K562 (cell line): ENCODE measurements around the gene KNDC1. TPM values are rescaled to one million over a fixed set of nuclear protein-coding genes. Genes with fewer than 3 reads are reported as not detected.

Experiments used
- ATAC-seq: fragments of 200-7000 bp; cut with Tn5 transposase; 3 replicates; pipeline ENCODE4 v1.9.1; 2020; ENCODE audit warnings: moderate library complexity
- BruUV-seq: library from RNA; stranded (reverse); fragments of 400-500 nt; replicated peaks from 2 replicates; lab custom pipeline; 2021; lab: Mats Ljungman, UMichigan
- CTCF ChIA-PET: fragments of 300-600 bp; formaldehyde crosslinking; extraction: SDS; loops from one replicate; lab custom pipeline; 2021; ENCODE audit warnings: low intra/inter-chr PET ratio; lab: Yijun Ruan, JAX
- POLR2A ChIA-PET: fragments of 300-600, 350-650 bp; sonication (Branson Sonifier 250); formaldehyde crosslinking; extraction: SDS; loops from one replicate; lab custom pipeline; 2021; ENCODE audit warnings: antibody characterized with exemption, inconsistent platforms; lab: Yijun Ruan, JAX
- DNase-seq, 4 experiments: peaks; one replicate each; pipeline versions ENCODE4 v3.0.0 to v3.0.0-alpha.2; 2011 to 2018; ENCODE audit warnings: low spot score in 3 of 4, mixed read lengths in 3 of 4; ENCODE audit errors: extremely low read depth in 1 of 4
- FAIRE-seq: peaks from 2 replicates; lab custom pipeline; 2011; peaks lifted over from hg19 to GRCh38; lab: Jason Lieb, UNC
- H2AFZ ChIP-seq: 2 replicates; pipeline ENCODE4 v1.6.0; 2011; ENCODE audit warnings: low read depth, low read length, control low read depth, inconsistent platforms
- H3K27ac ChIP-seq: fragments of 200-600 bp; 3 replicates; pipeline ENCODE4 v1.8.0; 2011; ENCODE audit warnings: low read depth, mild to moderate bottlenecking, control low read depth, inconsistent platforms, low read length, moderate library complexity, mixed read lengths; ENCODE audit errors: extremely low read depth
- H3K27me3 ChIP-seq, 2 experiments: fragments of 300-600 bp in 1 of 2; 2 replicates in 1 of 2; 3 replicates in 1 of 2; pipeline versions ENCODE4 v1.6.0 to v1.8.0; 2011; ENCODE audit warnings: inconsistent platforms in 2 of 2, low read length in 2 of 2, mild to moderate bottlenecking in 1 of 2, mixed read lengths in 1 of 2, moderate library complexity in 1 of 2; ENCODE audit not compliant: control insufficient read depth in 2 of 2, insufficient read depth in 2 of 2
- H3K36me3 ChIP-seq: fragments of 300-600 bp; 3 replicates; pipeline ENCODE4 v1.8.0; 2011; ENCODE audit warnings: mild to moderate bottlenecking, low read length, inconsistent platforms; ENCODE audit not compliant: control insufficient read depth, insufficient read depth
- H3K4me1 ChIP-seq, 2 experiments: fragments of 200-600 bp in 1 of 2; replicated peaks in 1 of 2; 2 replicates in 1 of 2; 3 replicates in 1 of 2; pipeline versions ENCODE4 v1.5.1 to v1.8.0; 2011; ENCODE audit warnings: inconsistent platforms in 2 of 2, low read length in 2 of 2, mild to moderate bottlenecking in 1 of 2, mixed read lengths in 1 of 2, moderate library complexity in 1 of 2; ENCODE audit not compliant: control insufficient read depth in 2 of 2, insufficient read depth in 2 of 2
- H3K4me2 ChIP-seq: 2 replicates; pipeline ENCODE4 v1.6.1; 2011; ENCODE audit warnings: low read length, control low read depth, inconsistent platforms, mixed read lengths; ENCODE audit not compliant: insufficient read depth
- H3K4me3 ChIP-seq: fragments of 200-600 bp; sonication (generic), shearing (Covaris generic); 2 replicates; pipeline ENCODE4 v1.5.1; 2016; ENCODE audit warnings: control low read depth, inconsistent platforms
- H3K79me2 ChIP-seq: fragments of 200-600 bp; 3 replicates; pipeline ENCODE4 v1.8.0; 2011; ENCODE audit warnings: low read length, inconsistent platforms; ENCODE audit not compliant: control insufficient read depth, insufficient read depth
- H3K9ac ChIP-seq, 2 experiments: 2 replicates each; pipeline versions ENCODE4 v1.6.0 to v1.6.1; 2011; ENCODE audit warnings: low read depth in 2 of 2, low read length in 2 of 2, control low read depth in 1 of 2, inconsistent platforms in 1 of 2, mild to moderate bottlenecking in 1 of 2, mixed read lengths in 1 of 2; ENCODE audit not compliant: insufficient read depth in 1 of 2
- H3K9me1 ChIP-seq: one replicate; pipeline ENCODE4 v1.6.0; 2011; ENCODE audit warnings: inconsistent platforms, mild to moderate bottlenecking, low read length, moderate library complexity; ENCODE audit not compliant: control insufficient read depth, insufficient read depth
- H3K9me3 ChIP-seq: replicated peaks from 2 replicates; pipeline ENCODE4 v1.5.1; 2011; ENCODE audit warnings: low read depth, low read length, inconsistent platforms; ENCODE audit not compliant: control insufficient read depth, insufficient read depth
- H4K20me1 ChIP-seq: replicated peaks from 2 replicates; pipeline ENCODE4 v1.6.1; 2011; ENCODE audit warnings: low read length, inconsistent platforms, mixed read lengths; ENCODE audit not compliant: control insufficient read depth, insufficient read depth
- ATF2 ChIP-seq: sonication (generic); formaldehyde crosslinking; IDR thresholded peaks from 2 replicates; pipeline ENCODE4 v1.8.1; 2022; ENCODE audit warnings: missing genetic modification reagents
- ATF3 ChIP-seq, 2 experiments: fragments of 450-650 bp in 1 of 2; sonication (generic) in 1 of 2; formaldehyde crosslinking in 1 of 2; IDR thresholded peaks in 1 of 2; conservative IDR thresholded peaks in 1 of 2; 2 replicates each; pipeline versions ENCODE4 v1.6.1 to v1.8.1; 2016 to 2023; ENCODE audit warnings: mild to moderate bottlenecking in 2 of 2, moderate library complexity in 2 of 2, inconsistent platforms in 1 of 2, missing genetic modification reagents in 1 of 2
- EGR1 ChIP-seq: fragments of 450-650 bp; conservative IDR thresholded peaks from 2 replicates; pipeline ENCODE4 v1.6.1; 2017; ENCODE audit warnings: mild to moderate bottlenecking
- KHSRP ChIP-seq: fragments of 450-650 bp; IDR thresholded peaks from 2 replicates; pipeline ENCODE4 v1.6.1; 2017
- NRF1 ChIP-seq, 2 experiments: fragments of 450-650 bp; IDR thresholded peaks in 1 of 2; conservative IDR thresholded peaks in 1 of 2; 2 replicates each; pipeline ENCODE4 v1.6.1; 2014; ENCODE audit warnings: mild to moderate bottlenecking in 2 of 2
- POLR2AphosphoS2 ChIP-seq: IDR thresholded peaks from 2 replicates; pipeline ENCODE4 v1.6.1; 2012; ENCODE audit warnings: low read length, improper control_type of control experiment
- POLR2AphosphoS5 ChIP-seq: IDR thresholded peaks from 2 replicates; pipeline ENCODE4 v1.6.1; 2011; ENCODE audit warnings: mild to moderate bottlenecking, low read depth, low read length, moderate library complexity; ENCODE audit not compliant: control insufficient read depth, insufficient read depth
- RBM14 ChIP-seq: fragments of 200-400 bp; formaldehyde crosslinking; IDR thresholded peaks from 2 replicates; pipeline ENCODE4 v1.6.1; 2018; ENCODE audit warnings: low read depth, mild to moderate bottlenecking, low read length, moderate library complexity, borderline replicate concordance; ENCODE audit not compliant: insufficient read depth
- SLC30A9 ChIP-seq: fragments of 250-450 bp; sonication (Bioruptor Pico); IDR thresholded peaks from 2 replicates; pipeline ENCODE4 v1.8.0; 2022; ENCODE audit warnings: mild to moderate bottlenecking, moderate library complexity
- SP1 ChIP-seq: sonication (generic); formaldehyde crosslinking; IDR thresholded peaks from 2 replicates; pipeline ENCODE4 v1.8.1; 2022; ENCODE audit warnings: mild to moderate bottlenecking, missing genetic modification reagents
- WHSC1 ChIP-seq: IDR thresholded peaks from one replicate; pipeline ENCODE4 v1.6.1; 2012; ENCODE audit warnings: low read length, control low read depth, inconsistent platforms
- ZNF764 ChIP-seq: fragments of 250-450 bp; sonication (Bioruptor Pico); IDR thresholded peaks from 2 replicates; pipeline ENCODE4 v1.4.0; 2020; ENCODE audit warnings: low read depth, mild to moderate bottlenecking, moderate library complexity
- WGBS: fragments of 100-300 bp; shearing (Covaris generic); methylation state at CpG from one replicate; pipeline ENCODE4 v1.1.6; 2016; ENCODE audit warnings: low coverage, mixed read lengths; ENCODE audit not compliant: insufficient coverage; ENCODE audit errors: missing lambda C conversion rate; 5-methylcytosine and 5-hydroxymethylcytosine counted together
- in situ Hi-C: fragments of 300-500 bp; cut with MboI; formaldehyde crosslinking; loops from 4 replicates; pipeline ENCODE4 v1.15.0; 2018; ENCODE audit warnings: inconsistent platforms, mixed read lengths
- intact Hi-C: fragments of 100-400 bp; cut with micrococcal nuclease; formaldehyde crosslinking; loops from 2 replicates; pipeline ENCODE4 v1.14.2; 2022
- polyA plus RNA-seq, 8 experiments: library from polyadenylated mRNA; depleted of rRNA in 4 of 8; stranded (reverse) in 5 of 8; unstranded in 3 of 8; fragments of >200 nt; fragmentation: Nextera tagmentation in 2 of 8; fragmentation: Illumina TruSeq in 1 of 8; extraction: Ambion mirVana in 2 of 8; extraction: Trizol in 1 of 8; gene quantifications; 2 replicates each; pipeline versions ENCODE4 v1.2.1 to v1.2.3, GENCODE V29; 2011 to 2014; ENCODE audit warnings: inconsistent platforms in 1 of 8, missing spikeins in 1 of 8
- total RNA-seq, 7 experiments: library from RNA; depleted of rRNA in 6 of 7; stranded (reverse); fragments of >200 nt in 6 of 7; fragmentation: Illumina TruSeq in 2 of 7; extraction: Trizol in 2 of 7; gene quantifications; 2 replicates each; pipeline versions ENCODE4 v1.2.1 to v1.2.3, GENCODE V29; 2011 to 2021; ENCODE audit warnings: low replicate concordance in 1 of 7

The KNDC1 gene
- total and polyA plus RNA-seq, 9 of the 15 experiments (the other 6 are each of a cell fraction or from before 2014, with no cell fraction given), result 0.07 to 0.26 (median 0.11) TPM; not detected in 6

- H3K36me3 ChIP-seq, result no peaks in the 10 kb centered on the region
- no peak overlapping the region for H3K9ac ChIP-seq
- FAIRE-seq (no peak), DNase-seq (no peak), ATAC-seq (no peak)
- BruUV-seq, result no TSS peak
- peaks cover 0 to 37% of the 10 kb centered on the region in 2 experiments; a peak in 4 of 5 replicates for H3K27me3 ChIP-seq
- H3K4me2 ChIP-seq, result no peak overlapping the region
- in situ Hi-C loops, result no loop called here
- H3K9me1 ChIP-seq, result no peaks in the 10 kb centered on the region
- H4K20me1 ChIP-seq, result no peaks in the 10 kb centered on the region
- no peaks in the 10 kb centered on the region for H3K79me2 ChIP-seq
- no peaks in the 10 kb centered on the region; the same call in 1 of the 2 replicates for H3K9me3 ChIP-seq
- H2AFZ ChIP-seq, result no peak overlapping the region
- CTCF ChIA-PET, result no interaction called here
- H3K4me3 ChIP-seq, result no peak overlapping the region
- intact Hi-C loops, result no loop called here
- no peak overlapping the region for H3K27ac ChIP-seq
- 0% methylated on average over 4 of the region's 4 CpGs for WGBS
- no peaks in the 10 kb centered on the region; a peak in 1 of 5 replicates for H3K4me1 ChIP-seq
- POLR2A ChIA-PET, result no interaction called here
- TF ChIP-seq KHSRP, result no peak
- no peak for TF ChIP-seq ATF3 (IDR thresholded peaks at IDR 0.05)
- TF ChIP-seq ATF3 (CRISPR knock-in tag; conservative IDR thresholded peaks at IDR 0.05), result no peak
- no peak for TF ChIP-seq ATF2 (CRISPR knock-in tag)
- TF ChIP-seq ZNF764 (CRISPR knock-in tag), result no peak
- no peak for TF ChIP-seq EGR1
- TF ChIP-seq RBM14, result no peak
- no peak for TF ChIP-seq SLC30A9 (CRISPR knock-in tag)
- TF ChIP-seq SP1 (CRISPR knock-in tag), result no peak
- no peak for TF ChIP-seq WHSC1
- no peak for TF ChIP-seq NRF1 (conservative IDR thresholded peaks at IDR 0.05 in 1 of 2, IDR thresholded peaks at IDR 0.05 in 1 of 2)
- no peak for TF ChIP-seq POLR2AphosphoS5
- TF ChIP-seq POLR2AphosphoS2, result no peak
Measured at GRCh38 chr10:133176546-133176945, 16.5 kb downstream of the KNDC1 start.
